ENCODE results near the gene MSTO1.
"Not testable (repeated sequence)": the region's sequence is repeated elsewhere in the genome, so short reads cannot be mapped to it uniquely, and the experiment has no call there.

The MSTO1 gene

GRCh38 chr1:155609515-155610256, at the start of gene MSTO1:
Gene MSTO1 (plus strand): TSS chr1:155610218. CDS start chr1:155610249, 31 bp downstream.
- DNase-seq, result peak; percentile 92

- DNase-seq, result not testable (repeated sequence)
Measured at GRCh38 chr1:155561779-155562580, 48.0 kb upstream of the MSTO1 start.

- DNase-seq, result peak; percentile 68 to 82
Measured at GRCh38 chr1:155562581-155563376, 47.2 kb upstream of the MSTO1 start, which contains the start of gene ASH1L. Gene ASH1L (minus strand): TSS chr1:155562803. CDS start chr1:155521519, 41,284 bp downstream.

GRCh38 chr1:155563377-155564022, 46.5 kb upstream of the MSTO1 start:
- peak in 1 of 2 experiments; percentile 48 for DNase-seq

GRCh38 chr1:155569988-155570592, 39.9 kb upstream of the MSTO1 start:
- no peak for DNase-seq

- DNase-seq, result no peak
Measured at GRCh38 chr1:155570593-155570990, 39.4 kb upstream of the MSTO1 start.

GRCh38 chr1:155574077-155574476, 35.9 kb upstream of the MSTO1 start:
- DNase-seq, result no peak

- DNase-seq, result not testable (repeated sequence)
Measured at GRCh38 chr1:155575608-155576007, 34.4 kb upstream of the MSTO1 start.

GRCh38 chr1:155583846-155584245, 26.2 kb upstream of the MSTO1 start:
- not testable (repeated sequence) for DNase-seq

GRCh38 chr1:155589282-155589681, 20.7 kb upstream of the MSTO1 start:
- DNase-seq, result not testable (repeated sequence)

- DNase-seq, result not testable (repeated sequence)
Measured at GRCh38 chr1:155590516-155591247, 19.3 kb upstream of the MSTO1 start.

- DNase-seq, result peak; percentile 47 to 68
Measured at GRCh38 chr1:155591770-155592169, 18.2 kb upstream of the MSTO1 start.

GRCh38 chr1:155595877-155596474, 14.0 kb upstream of the MSTO1 start:
- not testable (repeated sequence) for DNase-seq

GRCh38 chr1:155596864-155597263, 13.2 kb upstream of the MSTO1 start:
- DNase-seq, result no peak

GRCh38 chr1:155598842-155599331, 11.1 kb upstream of the MSTO1 start:
- DNase-seq, result no peak

- not testable (repeated sequence) for DNase-seq
Measured at GRCh38 chr1:155599828-155600572, 10.0 kb upstream of the MSTO1 start.

- peak in 1 of 2 experiments; percentile 8 for DNase-seq
Measured at GRCh38 chr1:155607708-155608107, 2.3 kb upstream of the MSTO1 start.

GRCh38 chr1:155608888-155609225, 1.2 kb upstream of the MSTO1 start:
- no peak for DNase-seq

- not testable (repeated sequence) for DNase-seq
Measured at GRCh38 chr1:155610257-155610647, 234 bp downstream of the MSTO1 start.

- not testable (repeated sequence) for DNase-seq
Measured at GRCh38 chr1:155613226-155613625, 3.2 kb downstream of the MSTO1 start.
